ENCODE results near the gene GPHN. TPM values are rescaled to one million over a fixed set of nuclear protein-coding genes. Genes with fewer than 3 reads are reported as not detected.

The GPHN gene
- total RNA-seq, 2 donors from 2014 or later = 14.0 to 35.8 TPM

DNA sequence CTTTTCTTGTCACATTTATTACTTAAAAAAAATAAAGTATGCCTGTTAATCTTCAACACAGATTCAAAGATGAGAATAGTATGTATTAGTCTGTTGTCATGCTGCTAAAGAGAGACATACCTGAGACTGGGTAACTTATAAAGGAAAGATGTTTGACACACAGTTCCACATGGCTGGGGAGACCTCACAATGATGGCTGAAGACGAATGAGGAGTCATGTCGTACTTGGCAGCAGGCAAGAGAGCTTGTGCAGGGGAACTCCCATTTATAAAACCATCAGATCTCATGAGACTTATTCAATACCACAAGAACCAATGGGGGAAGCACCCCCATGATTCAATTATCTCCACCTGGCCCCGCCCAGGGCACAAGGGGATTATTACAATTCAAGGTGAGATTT is 345.4 kb downstream of the GPHN start:
- Mint-ChIP-seq H3K36me3 (peaks cover 1 to 3% of the 10 kb centered on the region in 2 donors), H3K27ac (no peak overlapping the region), H3K9me3 (no peaks in the 10 kb centered on the region)
- DNase-seq (ENCODE audit: low spot score in 2 of 2) (no peak), ATAC-seq (no peak)

DNA sequence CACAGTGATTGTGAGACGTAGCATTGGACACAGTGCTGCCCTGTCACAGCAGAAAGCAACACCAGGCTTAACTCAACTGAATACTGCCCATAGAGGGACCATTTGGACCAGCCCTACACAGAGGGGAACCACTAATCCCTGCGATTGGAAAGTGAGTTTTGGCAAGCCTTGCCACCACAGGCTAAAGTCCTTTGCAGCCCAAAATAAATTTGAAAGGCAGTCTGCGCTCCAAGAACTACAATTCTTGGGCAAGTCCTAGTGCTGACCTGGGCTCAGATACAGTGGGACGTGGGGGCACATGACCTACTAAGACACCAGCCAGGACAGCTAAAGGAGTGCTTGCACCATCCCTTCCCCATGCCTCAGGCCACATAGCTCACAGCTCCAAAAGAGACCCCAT is 349.9 kb downstream of the GPHN start:
- Mint-ChIP-seq H3K27ac (no peak overlapping the region), H3K9me3 (peaks cover 23 to 27% of the 10 kb centered on the region in 2 donors), H3K36me3 (peaks cover 19 to 29% of the 10 kb centered on the region in 2 donors)
- no peak for ATAC-seq
- DNase-seq (ENCODE audit: low spot score in 2 of 2) = no peak

DNA sequence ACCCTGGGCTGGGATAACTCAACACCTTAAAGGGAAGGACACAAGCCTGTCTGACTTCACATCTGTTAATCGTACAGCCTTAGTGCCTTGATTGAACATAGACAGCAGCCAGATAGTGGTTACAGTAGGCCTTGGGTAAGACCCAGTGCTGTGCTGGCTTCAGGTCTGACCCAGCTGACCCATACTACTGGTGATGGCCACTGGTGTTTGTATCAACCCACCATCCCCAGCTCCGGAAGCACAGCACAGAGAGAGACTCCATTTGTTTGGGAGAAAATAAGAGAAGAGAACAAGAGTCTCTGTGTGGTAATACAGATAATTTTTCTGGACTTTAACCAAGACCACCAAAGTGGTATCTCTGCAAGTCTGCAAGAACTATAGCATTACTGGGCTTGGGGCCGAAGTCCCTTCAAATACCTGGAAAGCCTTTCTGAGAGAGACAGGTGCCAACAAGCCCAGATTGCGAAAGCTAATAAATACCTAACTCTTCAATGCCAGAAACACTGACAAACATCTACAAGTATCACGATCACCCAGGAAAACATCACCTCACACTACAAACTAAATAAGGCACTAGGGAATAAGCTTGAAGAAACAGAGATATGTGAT is 351.2 kb downstream of the GPHN start:
- ATAC-seq (no peak), DNase-seq (ENCODE audit: low spot score in 2 of 2) (no peak)
- peaks cover 23 to 27% of the 10 kb centered on the region in 2 donors for H3K9me3 Mint-ChIP-seq
- H3K36me3 Mint-ChIP-seq = peaks cover 19 to 29% of the 10 kb centered on the region in 2 donors
- H3K27ac Mint-ChIP-seq = no peak overlapping the region

GRCh38 chr14:66881596-66881995 is 373.6 kb downstream of the GPHN start:
- DNase-seq (ENCODE audit: low spot score in 2 of 2) = no peak
- no peak overlapping the region for H3K27ac Mint-ChIP-seq
- ATAC-seq = no peak
- H3K9me3 Mint-ChIP-seq = peaks cover 14 to 18% of the 10 kb centered on the region in 2 donors
- H3K36me3 Mint-ChIP-seq = peaks cover 8 to 17% of the 10 kb centered on the region in 2 donors

DNA sequence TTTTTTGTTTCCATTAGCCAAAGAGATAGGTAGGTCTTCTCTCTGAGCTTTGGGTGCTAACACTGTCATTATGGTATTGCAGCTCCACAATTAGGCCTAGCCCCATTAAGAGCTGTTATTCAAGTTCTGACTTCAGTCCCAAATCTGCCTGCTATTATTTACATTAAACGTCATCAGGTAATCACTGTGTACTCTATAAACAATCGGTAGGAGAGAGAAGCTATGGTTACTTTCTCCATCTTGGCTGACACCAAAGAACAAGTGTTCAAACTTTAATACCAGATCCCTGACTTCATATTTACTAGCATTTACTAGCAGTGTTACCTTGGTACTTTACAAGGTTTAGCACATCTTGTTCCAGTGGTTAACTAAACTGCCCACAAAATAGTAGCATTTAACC is 376.2 kb downstream of the GPHN start:
- no peak for DNase-seq (ENCODE audit: low spot score in 2 of 2)
- H3K27ac Mint-ChIP-seq = no peak overlapping the region
- peaks cover 24 to 32% of the 10 kb centered on the region in 2 donors for H3K9me3 Mint-ChIP-seq
- no peak for ATAC-seq
- H3K36me3 Mint-ChIP-seq = peaks cover 15 to 30% of the 10 kb centered on the region in 2 donors

DNA sequence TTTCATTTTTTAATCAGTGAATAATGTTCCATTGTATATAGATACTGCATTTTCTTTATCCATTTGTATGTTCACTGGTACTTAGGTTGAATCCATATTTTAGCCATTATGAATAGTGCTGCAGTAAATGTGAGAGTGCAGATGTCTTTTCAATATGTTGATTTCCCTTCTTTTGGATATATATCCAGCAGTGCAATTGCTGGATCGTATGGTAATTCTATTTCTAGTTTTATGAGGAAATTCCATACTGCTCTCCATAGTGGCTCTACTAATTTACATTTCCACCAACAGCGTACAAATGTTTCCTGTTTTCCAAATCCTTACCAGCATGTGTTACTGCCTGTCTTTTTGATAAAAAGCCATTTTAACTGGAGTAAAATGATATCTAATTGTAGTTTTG is 392.8 kb downstream of the GPHN start:
- peaks cover 17 to 31% of the 10 kb centered on the region in 2 donors for H3K36me3 Mint-ChIP-seq
- no peak for ATAC-seq
- H3K9me3 Mint-ChIP-seq = peaks cover 13 to 26% of the 10 kb centered on the region in 2 donors
- H3K27ac Mint-ChIP-seq = no peak overlapping the region
- no peak for DNase-seq (ENCODE audit: low spot score in 2 of 2)

GRCh38 chr14:66910311-66910840 is 402.4 kb downstream of the GPHN start:
- ATAC-seq (no peak), DNase-seq (ENCODE audit: low spot score in 2 of 2) (no peak)
- Mint-ChIP-seq H3K9me3 (no peaks in the 10 kb centered on the region), H3K27ac (no peak overlapping the region), H3K36me3 (peaks cover under 1% of the 10 kb centered on the region in 2 donors)

DNA sequence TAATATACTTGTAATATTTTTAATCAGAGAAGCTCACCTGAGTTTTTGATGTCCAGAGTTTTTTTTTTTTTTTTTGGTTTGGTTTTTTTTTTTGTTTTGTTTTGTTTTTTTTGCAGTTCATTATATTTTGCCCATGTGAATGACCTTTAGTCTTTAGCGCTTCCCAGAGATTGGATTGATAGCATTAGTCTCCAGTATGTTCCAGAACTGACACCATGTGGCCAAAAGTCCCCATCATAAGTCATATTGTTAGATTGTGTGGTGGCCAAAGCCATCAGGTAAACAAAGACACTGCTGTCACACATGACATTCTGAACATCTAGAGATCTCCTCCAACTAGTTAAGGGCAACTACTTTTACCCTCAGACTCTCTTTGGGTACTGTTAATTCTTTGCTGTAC is 408.5 kb downstream of the GPHN start:
- DNase-seq (ENCODE audit: low spot score in 2 of 2) = no peak
- peaks cover 21% of the 10 kb centered on the region in 2 donors for H3K36me3 Mint-ChIP-seq
- ATAC-seq = no peak

DNA sequence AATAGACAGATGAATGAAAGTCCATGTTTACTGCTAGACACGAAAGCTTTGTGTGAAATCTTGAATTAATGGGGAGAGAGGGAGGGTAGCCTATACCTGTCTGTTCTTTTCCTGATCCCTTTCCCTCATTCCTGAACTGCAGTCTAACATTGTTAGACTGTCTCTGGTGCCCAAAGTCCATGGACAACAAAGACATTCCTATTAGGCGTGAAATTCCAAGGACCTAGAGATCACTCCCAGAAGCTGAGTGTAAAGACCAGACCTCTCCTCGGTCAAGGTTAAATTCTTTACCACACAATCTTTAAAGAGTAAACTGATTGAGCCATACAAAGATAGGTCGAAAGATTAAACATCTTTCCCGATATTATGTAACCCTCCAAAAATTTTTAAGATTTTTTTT is 410.6 kb downstream of the GPHN start:
- no peak overlapping the region for H3K27ac Mint-ChIP-seq
- no peaks in the 10 kb centered on the region for H3K9me3 Mint-ChIP-seq
- no peak for ATAC-seq
- peaks cover 26 to 27% of the 10 kb centered on the region in 2 donors for H3K36me3 Mint-ChIP-seq
- no peak for DNase-seq (ENCODE audit: low spot score in 2 of 2)

More for the DNA sequence above, 408.5 kb downstream of the GPHN start:
- H3K27ac Mint-ChIP-seq = no peak overlapping the region
- H3K9me3 Mint-ChIP-seq = no peaks in the 10 kb centered on the region

DNA sequence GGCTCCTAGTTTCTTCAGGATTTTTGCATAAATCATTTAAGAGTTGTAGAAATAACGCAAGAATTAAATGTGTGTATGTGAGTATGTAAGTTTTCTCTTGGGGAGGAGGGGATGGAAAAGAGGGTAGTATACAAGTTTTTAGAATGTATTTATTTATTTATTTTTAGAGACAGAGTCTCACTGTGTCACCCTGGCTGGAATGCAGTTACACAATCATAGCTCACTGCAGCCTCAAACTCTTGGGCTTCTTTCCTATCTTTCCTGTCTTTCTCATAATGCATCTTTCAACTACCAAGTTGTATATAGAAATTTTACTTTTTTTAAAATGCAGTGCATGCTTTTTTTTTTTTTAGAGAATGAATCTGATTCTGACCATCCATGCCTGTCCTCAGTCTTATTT is 412.2 kb downstream of the GPHN start:
- DNase-seq (ENCODE audit: low spot score in 2 of 2) (no peak), ATAC-seq (no peak)
- peaks cover 27 to 28% of the 10 kb centered on the region in 2 donors for H3K36me3 Mint-ChIP-seq
- no peaks in the 10 kb centered on the region for H3K9me3 Mint-ChIP-seq
- no peak overlapping the region for H3K27ac Mint-ChIP-seq

GRCh38 chr14:66923251-66923650 is 415.3 kb downstream of the GPHN start:
- ATAC-seq (no peak), DNase-seq (ENCODE audit: low spot score in 2 of 2) (no peak)
- Mint-ChIP-seq H3K36me3 (peaks cover 17 to 41% of the 10 kb centered on the region in 2 donors), H3K27ac (no peak overlapping the region), H3K9me3 (peaks cover 3 to 5% of the 10 kb centered on the region in 2 donors)

DNA sequence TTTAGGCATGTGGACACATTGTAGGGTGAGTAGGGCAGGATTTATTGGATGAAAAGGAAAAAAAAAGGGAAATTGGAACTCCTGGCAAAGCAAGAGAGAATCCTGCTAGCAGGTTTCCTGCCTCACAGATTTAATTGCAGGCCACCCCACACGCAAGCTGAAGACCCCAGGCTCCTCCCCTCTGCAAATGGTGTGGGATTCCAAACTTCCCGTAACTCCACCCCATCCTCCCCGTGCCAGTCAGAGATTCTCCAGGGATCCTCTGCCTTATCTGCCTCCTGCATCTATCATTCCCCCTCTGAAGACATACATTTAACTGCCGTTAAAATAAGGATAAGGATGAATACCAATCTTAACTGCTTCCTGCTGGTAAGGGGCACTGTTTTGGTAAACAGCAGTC is 431.5 kb downstream of the GPHN start:
- no peak for DNase-seq (ENCODE audit: low spot score in 2 of 2)
- Mint-ChIP-seq H3K27ac (no peak overlapping the region), H3K36me3 (peaks cover 41 to 64% of the 10 kb centered on the region in 2 donors), H3K9me3 (peaks cover 23 to 33% of the 10 kb centered on the region in 2 donors)
- ATAC-seq = no peak

GRCh38 chr14:66944872-66945271 is 436.9 kb downstream of the GPHN start:
- ATAC-seq = no peak
- DNase-seq (ENCODE audit: low spot score in 2 of 2) = no peak
- Mint-ChIP-seq H3K36me3 (peaks cover 48 to 70% of the 10 kb centered on the region in 2 donors), H3K27ac (no peak overlapping the region), H3K9me3 (peaks cover 26 to 29% of the 10 kb centered on the region in 2 donors)

DNA sequence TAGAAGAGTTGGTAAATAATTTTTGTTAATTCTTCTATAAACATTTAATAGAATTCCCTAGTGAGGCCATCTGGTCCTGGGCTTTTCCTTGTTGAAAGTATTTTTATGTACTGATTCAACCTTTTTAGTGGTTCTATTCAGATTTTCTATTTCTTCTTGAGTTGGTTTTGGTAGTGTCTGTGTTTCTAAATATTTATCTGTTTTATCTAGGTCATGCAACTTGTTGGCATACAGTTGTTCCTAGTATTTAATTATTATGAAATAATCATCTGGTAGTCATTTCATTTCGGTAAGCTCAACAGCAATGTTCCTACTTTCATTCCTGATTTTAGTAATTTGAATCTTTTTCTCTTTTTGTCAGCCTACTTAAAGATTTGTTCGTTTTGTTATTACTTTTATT is 447.2 kb downstream of the GPHN start:
- DNase-seq (ENCODE audit: low spot score in 2 of 2) (no peak), ATAC-seq (no peak)
- no peak overlapping the region for H3K27ac Mint-ChIP-seq
- peaks cover 33 to 57% of the 10 kb centered on the region in 2 donors for H3K36me3 Mint-ChIP-seq
- H3K9me3 Mint-ChIP-seq = peaks cover 14 to 20% of the 10 kb centered on the region in 2 donors

DNA sequence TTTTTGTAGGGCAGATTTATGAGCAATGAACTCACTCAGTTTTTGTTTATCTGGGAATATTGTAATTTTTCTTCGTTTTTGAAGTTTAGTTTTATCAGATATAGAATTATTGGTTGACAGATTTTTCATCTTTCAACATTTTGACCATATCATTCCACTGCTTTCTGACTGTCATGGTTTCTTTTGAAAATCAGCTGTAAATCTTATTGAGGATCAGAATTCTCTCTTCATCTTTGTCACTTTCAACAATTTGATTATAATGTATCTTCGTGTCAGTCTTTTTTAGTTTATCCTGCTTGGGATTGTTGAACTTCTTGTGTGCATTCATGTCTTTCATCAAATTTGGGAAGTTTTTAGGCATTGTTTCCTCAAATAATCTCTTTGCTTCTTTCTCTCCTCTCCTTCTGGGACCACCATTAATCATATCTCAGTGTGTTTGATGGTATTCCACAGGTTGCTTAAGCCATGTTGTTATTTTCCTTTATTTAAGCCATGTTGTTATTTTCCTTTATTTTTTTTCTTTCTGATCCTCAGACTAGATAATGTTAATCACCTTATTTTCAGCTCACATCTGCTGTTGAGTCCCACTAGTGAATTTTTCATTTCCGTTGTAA is 451.6 kb downstream of the GPHN start:
- Mint-ChIP-seq H3K9me3 (peaks cover 4 to 21% of the 10 kb centered on the region in 2 donors), H3K36me3 (peaks cover 35 to 41% of the 10 kb centered on the region in 2 donors), H3K27ac (no peak overlapping the region)
- DNase-seq (ENCODE audit: low spot score in 2 of 2) (no peak), ATAC-seq (no peak)

DNA sequence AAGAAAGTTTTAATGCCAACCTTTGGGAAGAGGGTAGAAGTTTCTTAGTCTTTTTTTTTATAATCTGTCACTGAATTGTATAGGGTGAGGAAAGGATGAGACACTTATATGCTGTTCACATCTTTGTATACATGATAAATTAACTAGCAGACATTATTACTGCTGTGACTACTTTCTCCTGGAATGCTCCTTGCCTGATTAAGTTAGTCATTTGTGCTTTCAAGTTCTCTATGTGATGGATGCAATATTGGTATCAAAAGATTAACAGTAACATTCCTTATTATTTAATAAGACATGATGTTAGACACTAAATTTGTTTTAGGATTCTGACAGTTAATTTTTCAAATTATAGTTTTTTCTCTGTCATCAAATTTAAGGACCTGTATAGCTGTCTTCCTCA is 457.9 kb downstream of the GPHN start:
- ATAC-seq (no peak), DNase-seq (ENCODE audit: low spot score in 2 of 2) (no peak)
- Mint-ChIP-seq H3K27ac (no peak overlapping the region), H3K9me3 (no peaks in the 10 kb centered on the region), H3K36me3 (peaks cover under 1 to 12% of the 10 kb centered on the region in 2 donors)

- H3K27ac Mint-ChIP-seq = no peak overlapping the region
- DNase-seq (ENCODE audit: low spot score in 2 of 2) (no peak), ATAC-seq (no peak)
- no peaks in the 10 kb centered on the region for H3K9me3 Mint-ChIP-seq
- no peaks in the 10 kb centered on the region for H3K36me3 Mint-ChIP-seq
Measured at GRCh38 chr14:66972469-66972868, 464.5 kb downstream of the GPHN start.
